ENCODE data around the gene HPGDS. TPM values are rescaled to one million over a fixed set of nuclear protein-coding genes. Genes with fewer than 3 reads are reported as not detected.

Gene HPGDS
- total RNA-seq, 1 experiment from 2014 or later: not detected

GRCh38 chr4:94372228-94372978 is 29.8 kb upstream of the HPGDS start:
- Mint-ChIP-seq H3K9me3 (no peaks in the 10 kb centered on the region), H3K4me1 (no peaks in the 10 kb centered on the region; the same call in 1 of the 2 replicates), H3K4me3 (no peak overlapping the region), H3K27ac (no peak overlapping the region), H3K36me3 (no peaks in the 10 kb centered on the region), H3K27me3 (ENCODE audit: low read depth) (no peaks in the 10 kb centered on the region)
- POLR2A ChIA-PET: no interaction called here
- no peak for DNase-seq (ENCODE audit: low spot score)
- ATAC-seq: no peak
- TF ChIP-seq, protein P1, sequence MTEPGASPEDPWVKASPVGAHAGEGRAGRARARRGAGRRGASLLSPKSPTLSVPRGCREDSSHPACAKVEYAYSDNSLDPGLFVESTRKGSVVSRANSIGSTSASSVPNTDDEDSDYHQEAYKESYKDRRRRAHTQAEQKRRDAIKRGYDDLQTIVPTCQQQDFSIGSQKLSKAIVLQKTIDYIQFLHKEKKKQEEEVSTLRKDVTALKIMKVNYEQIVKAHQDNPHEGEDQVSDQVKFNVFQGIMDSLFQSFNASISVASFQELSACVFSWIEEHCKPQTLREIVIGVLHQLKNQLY (CRISPR knock-in tag; IDR thresholded peaks at IDR 0.05): no peak
- no peak for TF ChIP-seq ZNF671 (CRISPR knock-in tag; IDR thresholded peaks at IDR 0.05)
- no peak for TF ChIP-seq ZNF232 (CRISPR knock-in tag; IDR thresholded peaks at IDR 0.05)
- TF ChIP-seq PRDM15 (CRISPR knock-in tag; IDR thresholded peaks at IDR 0.05): no peak
- TF ChIP-seq, protein P2, sequence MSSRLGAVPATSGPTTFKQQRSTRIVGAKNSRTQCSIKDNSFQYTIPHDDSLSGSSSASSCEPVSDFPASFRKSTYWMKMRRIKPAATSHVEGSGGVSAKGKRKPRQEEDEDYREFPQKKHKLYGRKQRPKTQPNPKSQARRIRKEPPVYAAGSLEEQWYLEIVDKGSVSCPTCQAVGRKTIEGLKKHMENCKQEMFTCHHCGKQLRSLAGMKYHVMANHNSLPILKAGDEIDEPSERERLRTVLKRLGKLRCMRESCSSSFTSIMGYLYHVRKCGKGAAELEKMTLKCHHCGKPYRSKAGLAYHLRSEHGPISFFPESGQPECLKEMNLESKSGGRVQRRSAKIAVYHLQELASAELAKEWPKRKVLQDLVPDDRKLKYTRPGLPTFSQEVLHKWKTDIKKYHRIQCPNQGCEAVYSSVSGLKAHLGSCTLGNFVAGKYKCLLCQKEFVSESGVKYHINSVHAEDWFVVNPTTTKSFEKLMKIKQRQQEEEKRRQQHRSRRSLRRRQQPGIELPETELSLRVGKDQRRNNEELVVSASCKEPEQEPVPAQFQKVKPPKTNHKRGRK (CRISPR knock-in tag; IDR thresholded peaks at IDR 0.05; ENCODE audit: borderline replicate concordance): no peak
- TF ChIP-seq IRF2 (CRISPR knock-in tag; IDR thresholded peaks at IDR 0.05; ENCODE audit: borderline replicate concordance, low read depth): no peak
- no peak for TF ChIP-seq HMGA2 (CRISPR knock-in tag; IDR thresholded peaks at IDR 0.05)
- no peak for TF ChIP-seq CREB1 (CRISPR knock-in tag; IDR thresholded peaks at IDR 0.05)
- no peak for TF ChIP-seq NR3C1 (CRISPR knock-in tag; conservative IDR thresholded peaks at IDR 0.05; ENCODE audit: low read depth)
- TF ChIP-seq E2F4 (CRISPR knock-in tag; IDR thresholded peaks at IDR 0.05; ENCODE audit: borderline replicate concordance, low read depth): no peak
- TF ChIP-seq RELA (CRISPR knock-in tag; IDR thresholded peaks at IDR 0.05; ENCODE audit: borderline replicate concordance): no peak
- TF ChIP-seq ZBTB21 (CRISPR knock-in tag; IDR thresholded peaks at IDR 0.05; ENCODE audit: borderline replicate concordance): no peak
- TF ChIP-seq ETV6 (CRISPR knock-in tag; IDR thresholded peaks at IDR 0.05): no peak
- no peak for TF ChIP-seq FOXP1 (CRISPR knock-in tag; IDR thresholded peaks at IDR 0.05; ENCODE audit: borderline replicate concordance)
- TF ChIP-seq, protein P3, sequence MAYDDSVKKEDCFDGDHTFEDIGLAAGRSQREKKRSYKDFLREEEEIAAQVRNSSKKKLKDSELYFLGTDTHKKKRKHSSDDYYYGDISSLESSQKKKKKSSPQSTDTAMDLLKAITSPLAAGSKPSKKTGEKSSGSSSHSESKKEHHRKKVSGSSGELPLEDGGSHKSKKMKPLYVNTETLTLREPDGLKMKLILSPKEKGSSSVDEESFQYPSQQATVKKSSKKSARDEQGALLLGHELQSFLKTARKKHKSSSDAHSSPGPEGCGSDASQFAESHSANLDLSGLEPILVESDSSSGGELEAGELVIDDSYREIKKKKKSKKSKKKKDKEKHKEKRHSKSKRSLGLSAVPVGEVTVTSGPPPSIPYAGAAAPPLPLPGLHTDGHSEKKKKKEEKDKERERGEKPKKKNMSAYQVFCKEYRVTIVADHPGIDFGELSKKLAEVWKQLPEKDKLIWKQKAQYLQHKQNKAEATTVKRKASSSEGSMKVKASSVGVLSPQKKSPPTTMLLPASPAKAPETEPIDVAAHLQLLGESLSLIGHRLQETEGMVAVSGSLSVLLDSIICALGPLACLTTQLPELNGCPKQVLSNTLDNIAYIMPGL (CRISPR knock-in tag; IDR thresholded peaks at IDR 0.05): no peak
- no peak for TF ChIP-seq ZNF219 (CRISPR knock-in tag; IDR thresholded peaks at IDR 0.05; ENCODE audit: borderline replicate concordance)
- TF ChIP-seq GABPB1 (CRISPR knock-in tag; IDR thresholded peaks at IDR 0.05): no peak
- TF ChIP-seq, protein P4, sequence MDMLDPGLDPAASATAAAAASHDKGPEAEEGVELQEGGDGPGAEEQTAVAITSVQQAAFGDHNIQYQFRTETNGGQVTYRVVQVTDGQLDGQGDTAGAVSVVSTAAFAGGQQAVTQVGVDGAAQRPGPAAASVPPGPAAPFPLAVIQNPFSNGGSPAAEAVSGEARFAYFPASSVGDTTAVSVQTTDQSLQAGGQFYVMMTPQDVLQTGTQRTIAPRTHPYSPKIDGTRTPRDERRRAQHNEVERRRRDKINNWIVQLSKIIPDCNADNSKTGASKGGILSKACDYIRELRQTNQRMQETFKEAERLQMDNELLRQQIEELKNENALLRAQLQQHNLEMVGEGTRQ (CRISPR knock-in tag; IDR thresholded peaks at IDR 0.05): no peak
- TF ChIP-seq ZNF532 (CRISPR knock-in tag; IDR thresholded peaks at IDR 0.05; ENCODE audit: borderline replicate concordance): no peak
- CTCF ChIA-PET: no interaction called here
